HepG2 (cell line): ENCODE measurements around the gene SDR39U1. TPM values are rescaled to one million over a fixed set of nuclear protein-coding genes. Genes with fewer than 3 reads are reported as not detected.

Source experiments
- ATAC-seq: fragments of 200-7000 bp; cut with Tn5 transposase; 3 replicates; pipeline ENCODE4 v1.9.1; 2020; ENCODE audit warnings: mild to moderate bottlenecking, moderate library complexity
- BruUV-seq: library from RNA; stranded (reverse); fragments of 400-500 nt; replicated peaks from 2 replicates; lab custom pipeline; 2021; lab: Mats Ljungman, UMichigan
- CTCF ChIA-PET: fragments of 300-600 bp; formaldehyde crosslinking; extraction: SDS; loops from one replicate; lab custom pipeline; 2021; ENCODE audit warnings: low total read pairs, inconsistent platforms, low intra/inter-chr PET ratio; lab: Yijun Ruan, JAX
- POLR2A ChIA-PET: fragments of 350-600 bp; sonication (Branson Sonifier 250); formaldehyde crosslinking; loops from one replicate; lab custom pipeline; 2020; ENCODE audit warnings: antibody characterized with exemption, inconsistent platforms; lab: Yijun Ruan, JAX
- DNase-seq: peaks from one replicate; pipeline ENCODE4 v3.0.0-alpha.2; 2015; ENCODE audit warnings: low spot score
- FAIRE-seq: peaks from 3 replicates; lab custom pipeline; 2011; peaks lifted over from hg19 to GRCh38; lab: Jason Lieb, UNC
- H2AFZ ChIP-seq: one replicate; pipeline ENCODE4 v1.6.1; 2011; ENCODE audit warnings: low read length, inconsistent platforms
- H3K27ac ChIP-seq: fragments of 300-600 bp; 3 replicates; pipeline ENCODE4 v1.8.0; 2011; ENCODE audit warnings: mixed run types, mild to moderate bottlenecking, mixed read lengths, low read length, inconsistent platforms; ENCODE audit not compliant: insufficient read depth; ENCODE audit errors: extremely low read length
- H3K27me3 ChIP-seq, 2 experiments: fragments of 200-600 bp in 1 of 2; 2 replicates in 1 of 2; 3 replicates in 1 of 2; pipeline versions ENCODE4 v1.6.0 to v1.8.0; 2011; ENCODE audit warnings: low read length in 2 of 2, mild to moderate bottlenecking in 2 of 2, moderate library complexity in 2 of 2, inconsistent platforms in 1 of 2; ENCODE audit not compliant: insufficient read depth in 2 of 2, control insufficient read depth in 1 of 2
- H3K36me3 ChIP-seq, 2 experiments: fragments of 200-600 bp in 1 of 2; replicated peaks in 1 of 2; 2 replicates in 1 of 2; 3 replicates in 1 of 2; pipeline versions ENCODE4 v1.5.1 to v1.8.0; 2011; ENCODE audit warnings: low read length in 2 of 2, inconsistent platforms in 1 of 2; ENCODE audit not compliant: insufficient read depth in 2 of 2, control insufficient read depth in 1 of 2
- H3K4me1 ChIP-seq: 2 replicates; pipeline ENCODE4 v1.5.1; 2012; ENCODE audit warnings: low read length, inconsistent platforms; ENCODE audit not compliant: insufficient read depth
- H3K4me2 ChIP-seq: 2 replicates; pipeline ENCODE4 v1.6.0; 2011; ENCODE audit warnings: low read depth, low read length, inconsistent platforms
- H3K4me3 ChIP-seq, 3 experiments: fragments of 200-600 bp in 1 of 3; sonication (generic), shearing (Covaris generic) in 1 of 3; replicated peaks in 1 of 3; 2 replicates each; pipeline ENCODE4 v1.5.1; 2011 to 2016; ENCODE audit warnings: low read length in 3 of 3, inconsistent platforms in 2 of 3, low read depth in 2 of 3, mild to moderate bottlenecking in 2 of 3, control low read depth in 1 of 3, mixed read lengths in 1 of 3; ENCODE audit not compliant: insufficient read depth in 1 of 3
- H3K79me2 ChIP-seq: one replicate; pipeline ENCODE4 v1.6.1; 2011; ENCODE audit warnings: low read length, inconsistent platforms; ENCODE audit not compliant: insufficient read depth
- H3K9ac ChIP-seq: 2 replicates; pipeline ENCODE4 v1.6.0; 2011; ENCODE audit warnings: mild to moderate bottlenecking, low read depth, low read length, inconsistent platforms; ENCODE audit not compliant: insufficient read depth
- H3K9me3 ChIP-seq: 2 replicates; pipeline ENCODE4 v1.5.1; 2012; ENCODE audit warnings: mild to moderate bottlenecking, low read length
- H4K20me1 ChIP-seq: 2 replicates; pipeline ENCODE4 v1.6.0; 2011; ENCODE audit warnings: inconsistent platforms, mild to moderate bottlenecking, low read length, moderate library complexity; ENCODE audit not compliant: insufficient read depth
- HMGA1 ChIP-seq: sonication (generic); formaldehyde crosslinking; conservative IDR thresholded peaks from 2 replicates; pipeline ENCODE4 v1.4.0; 2020; ENCODE audit warnings: missing genetic modification reagents
- MED13 ChIP-seq: sonication (generic); formaldehyde crosslinking; IDR thresholded peaks from 2 replicates; pipeline ENCODE4 v1.5.0; 2020; ENCODE audit warnings: missing genetic modification reagents
- POGK ChIP-seq: sonication (generic); formaldehyde crosslinking; conservative IDR thresholded peaks from 2 replicates; pipeline ENCODE4 v1.8.0; 2022; ENCODE audit warnings: mild to moderate bottlenecking, moderate library complexity, missing genetic modification reagents
- PPARG ChIP-seq: conservative IDR thresholded peaks from 2 replicates; pipeline ENCODE4 v1.6.1; 2016; ENCODE audit warnings: missing biosample characterization, missing genetic modification reagents
- RBFOX2 ChIP-seq: fragments of 200-400 bp; formaldehyde crosslinking; IDR thresholded peaks from 2 replicates; pipeline ENCODE4 v1.6.1; 2017; ENCODE audit warnings: low read depth, mild to moderate bottlenecking, low read length
- RBM22 ChIP-seq: fragments of 200-400 bp; formaldehyde crosslinking; optimal IDR thresholded peaks from 2 replicates; pipeline ENCODE3; 2017; ENCODE audit warnings: mild to moderate bottlenecking, low read length, moderate library complexity
- SNAPC4 ChIP-seq: sonication (generic); formaldehyde crosslinking; IDR thresholded peaks from 2 replicates; pipeline ENCODE4 v1.4.0; 2020; ENCODE audit warnings: mild to moderate bottlenecking, missing genetic modification reagents
- ZFY ChIP-seq: sonication (generic); formaldehyde crosslinking; IDR thresholded peaks from 2 replicates; pipeline ENCODE4 v1.4.0; 2020; ENCODE audit warnings: missing genetic modification reagents
- WGBS: methylation state at CpG from one replicate; pipeline ENCODE4 v1.1.6; 2017; ENCODE audit warnings: low lambda C conversion rate; 5-methylcytosine and 5-hydroxymethylcytosine counted together
- in situ Hi-C: cut with HindIII; loops from 2 replicates; pipeline ENCODE4 v1.10.0; 2017; ENCODE audit warnings: low pct_unique_long_range_greater_than_20kb; ENCODE audit not compliant: extremely low pct_ligation_motif_present
- intact Hi-C: fragments of 100-400 bp; cut with micrococcal nuclease; formaldehyde crosslinking; loops from one replicate; pipeline ENCODE4 v1.10.0; 2022; ENCODE audit not compliant: unreplicated experiment
- polyA plus RNA-seq, 8 experiments: library from polyadenylated mRNA; depleted of rRNA in 3 of 8; stranded (reverse) in 7 of 8; unstranded in 1 of 8; fragments of >200 nt; fragmentation: Illumina TruSeq in 4 of 8; extraction: Trizol in 4 of 8; gene quantifications; 2 replicates each; pipeline versions ENCODE4 v1.2.1 to v1.2.3, GENCODE V29; 2011 to 2016; ENCODE audit warnings: low read depth in 4 of 8, missing spikeins in 1 of 8, mixed read lengths in 1 of 8; ENCODE audit not compliant: insufficient read depth in 1 of 8
- total RNA-seq, 5 experiments: library from RNA; depleted of rRNA; stranded (reverse); fragments of >200 nt; fragmentation: Illumina TruSeq; extraction: Trizol; gene quantifications; 2 replicates each; pipeline ENCODE4 v1.2.3, GENCODE V29; 2016; ENCODE audit warnings: low read depth in 1 of 5
- TF ChIP-seq, protein P1 (sequence below): sonication (generic); formaldehyde crosslinking; IDR thresholded peaks from 2 replicates; pipeline ENCODE4 v1.9.0; 2021; ENCODE audit warnings: mild to moderate bottlenecking, missing genetic modification reagents

SDR39U1 gene
- total and polyA plus RNA-seq, 2 of the 13 experiments (the other 11 are each of a cell fraction or from before 2014, with no cell fraction given): 34.4 to 129 TPM

DNA sequence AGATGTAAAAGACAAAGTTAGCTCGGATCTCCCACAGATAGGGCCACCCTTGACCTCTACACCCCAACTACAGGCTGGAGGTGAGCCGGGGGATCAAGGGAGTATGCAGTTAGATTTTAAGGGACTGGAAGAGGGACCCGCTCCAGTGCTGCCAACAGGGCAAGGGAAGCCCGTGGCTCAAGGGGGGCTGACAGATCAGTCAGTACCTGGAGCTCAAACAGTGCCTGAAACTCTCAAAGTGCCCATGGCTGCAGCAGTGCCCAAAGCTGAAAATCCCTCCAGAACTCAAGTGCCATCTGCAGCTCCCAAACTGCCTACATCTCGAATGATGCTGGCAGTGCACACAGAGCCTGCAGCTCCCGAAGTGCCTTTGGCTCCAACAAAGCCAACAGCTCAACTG lies 33.4 kb downstream of the SDR39U1 start:
- ATAC-seq (no peak), FAIRE-seq (no peak), DNase-seq (no peak)
- H3K27me3 ChIP-seq: peaks cover 0 to 2% of the 10 kb centered on the region in 2 experiments; a peak in 1 of 5 replicates
- no peaks in the 10 kb centered on the region for H4K20me1 ChIP-seq
- no peak overlapping the region for H3K4me2 ChIP-seq
- ChIA-PET POLR2A (interaction anchor here (0.8 to 2.0 kb wide), 6 partner anchors 9 to 101 kb away, joined by 3 to 8 read pairs (median 5); partner anchors contain the start of genes CBLN3, CIDEB and KHNYN), CTCF (no interaction called here)
- H3K36me3 ChIP-seq: no peaks in the 10 kb centered on the region
- H2AFZ ChIP-seq: no peak overlapping the region
- WGBS: 53% methylated on average over 6 of the region's 6 CpGs
- BruUV-seq: no TSS peak
- no peaks in the 10 kb centered on the region for H3K9me3 ChIP-seq
- H3K27ac ChIP-seq: no peak overlapping the region
- in situ Hi-C loops: no loop called here
- no peaks in the 10 kb centered on the region for H3K79me2 ChIP-seq
- no peak overlapping the region for H3K4me3 ChIP-seq
- H3K9ac ChIP-seq: no peak overlapping the region
- intact Hi-C loops: no loop called here
- no peaks in the 10 kb centered on the region for H3K4me1 ChIP-seq
- no peak for TF ChIP-seq RBFOX2
- no peak for TF ChIP-seq HMGA1 (CRISPR knock-in tag)
- TF ChIP-seq, protein P1, sequence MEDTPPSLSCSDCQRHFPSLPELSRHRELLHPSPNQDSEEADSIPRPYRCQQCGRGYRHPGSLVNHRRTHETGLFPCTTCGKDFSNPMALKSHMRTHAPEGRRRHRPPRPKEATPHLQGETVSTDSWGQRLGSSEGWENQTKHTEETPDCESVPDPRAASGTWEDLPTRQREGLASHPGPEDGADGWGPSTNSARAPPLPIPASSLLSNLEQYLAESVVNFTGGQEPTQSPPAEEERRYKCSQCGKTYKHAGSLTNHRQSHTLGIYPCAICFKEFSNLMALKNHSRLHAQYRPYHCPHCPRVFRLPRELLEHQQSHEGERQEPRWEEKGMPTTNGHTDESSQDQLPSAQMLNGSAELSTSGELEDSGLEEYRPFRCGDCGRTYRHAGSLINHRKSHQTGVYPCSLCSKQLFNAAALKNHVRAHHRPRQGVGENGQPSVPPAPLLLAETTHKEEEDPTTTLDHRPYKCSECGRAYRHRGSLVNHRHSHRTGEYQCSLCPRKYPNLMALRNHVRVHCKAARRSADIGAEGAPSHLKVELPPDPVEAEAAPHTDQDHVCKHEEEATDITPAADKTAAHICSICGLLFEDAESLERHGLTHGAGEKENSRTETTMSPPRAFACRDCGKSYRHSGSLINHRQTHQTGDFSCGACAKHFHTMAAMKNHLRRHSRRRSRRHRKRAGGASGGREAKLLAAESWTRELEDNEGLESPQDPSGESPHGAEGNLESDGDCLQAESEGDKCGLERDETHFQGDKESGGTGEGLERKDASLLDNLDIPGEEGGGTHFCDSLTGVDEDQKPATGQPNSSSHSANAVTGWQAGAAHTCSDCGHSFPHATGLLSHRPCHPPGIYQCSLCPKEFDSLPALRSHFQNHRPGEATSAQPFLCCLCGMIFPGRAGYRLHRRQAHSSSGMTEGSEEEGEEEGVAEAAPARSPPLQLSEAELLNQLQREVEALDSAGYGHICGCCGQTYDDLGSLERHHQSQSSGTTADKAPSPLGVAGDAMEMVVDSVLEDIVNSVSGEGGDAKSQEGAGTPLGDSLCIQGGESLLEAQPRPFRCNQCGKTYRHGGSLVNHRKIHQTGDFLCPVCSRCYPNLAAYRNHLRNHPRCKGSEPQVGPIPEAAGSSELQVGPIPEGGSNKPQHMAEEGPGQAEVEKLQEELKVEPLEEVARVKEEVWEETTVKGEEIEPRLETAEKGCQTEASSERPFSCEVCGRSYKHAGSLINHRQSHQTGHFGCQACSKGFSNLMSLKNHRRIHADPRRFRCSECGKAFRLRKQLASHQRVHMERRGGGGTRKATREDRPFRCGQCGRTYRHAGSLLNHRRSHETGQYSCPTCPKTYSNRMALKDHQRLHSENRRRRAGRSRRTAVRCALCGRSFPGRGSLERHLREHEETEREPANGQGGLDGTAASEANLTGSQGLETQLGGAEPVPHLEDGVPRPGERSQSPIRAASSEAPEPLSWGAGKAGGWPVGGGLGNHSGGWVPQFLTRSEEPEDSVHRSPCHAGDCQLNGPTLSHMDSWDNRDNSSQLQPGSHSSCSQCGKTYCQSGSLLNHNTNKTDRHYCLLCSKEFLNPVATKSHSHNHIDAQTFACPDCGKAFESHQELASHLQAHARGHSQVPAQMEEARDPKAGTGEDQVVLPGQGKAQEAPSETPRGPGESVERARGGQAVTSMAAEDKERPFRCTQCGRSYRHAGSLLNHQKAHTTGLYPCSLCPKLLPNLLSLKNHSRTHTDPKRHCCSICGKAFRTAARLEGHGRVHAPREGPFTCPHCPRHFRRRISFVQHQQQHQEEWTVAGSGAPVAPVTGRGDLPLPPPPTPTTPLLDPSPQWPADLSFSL: no peak
- TF ChIP-seq MED13: no peak
- no peak for TF ChIP-seq ZFY (CRISPR knock-in tag)
- TF ChIP-seq SNAPC4: no peak
- TF ChIP-seq POGK (CRISPR knock-in tag): no peak
- no peak for TF ChIP-seq PPARG
- TF ChIP-seq RBM22: no peak
